HepG2 (cell line): Measurements from ENCODE around the gene TBC1D22A. TPM values are rescaled to one million over a fixed set of nuclear protein-coding genes. Genes with fewer than 3 reads are reported as not detected.
A peak's percentile ranks its signal among the peaks of the same experiment; 100 is the strongest.

Source experiments
- ATM ChIP-seq: fragments of 450-650 bp; IDR thresholded peaks from 2 replicates; pipeline ENCODE4 v1.7.1; 2017; ENCODE audit warnings: mild to moderate bottlenecking, borderline replicate concordance
- CEBPB ChIP-seq: IDR thresholded peaks from 2 replicates; pipeline ENCODE4 v1.6.1; 2011; ENCODE audit warnings: low read depth, low read length, improper control_type of control experiment, borderline replicate concordance
- CREB1 ChIP-seq, 2 experiments: fragments of 450-650 bp in 1 of 2; IDR thresholded peaks; 2 replicates each; pipeline ENCODE4 v1.6.1; 2016 to 2017; ENCODE audit warnings: control low read depth in 1 of 2, mild to moderate bottlenecking in 1 of 2, missing compliant biosample characterization in 1 of 2, missing genetic modification characterization in 1 of 2
- ELF4 ChIP-seq: sonication (generic); formaldehyde crosslinking; IDR thresholded peaks from 2 replicates; pipeline ENCODE4 v1.5.0; 2020; ENCODE audit warnings: missing genetic modification reagents, mild to moderate bottlenecking, moderate library complexity, borderline replicate concordance
- FOXK2 ChIP-seq: fragments of 450-650 bp; IDR thresholded peaks from 2 replicates; pipeline ENCODE4 v1.6.1; 2016
- KAT2B ChIP-seq: fragments of 150-350 bp; IDR thresholded peaks from 2 replicates; pipeline ENCODE4 v1.6.1; 2014; ENCODE audit warnings: low read depth, low read length, borderline replicate concordance
- ZNF496 ChIP-seq: sonication (generic); formaldehyde crosslinking; IDR thresholded peaks from 2 replicates; pipeline ENCODE4 v1.8.1; 2023; ENCODE audit warnings: mild to moderate bottlenecking, moderate library complexity, missing genetic modification reagents; ENCODE audit not compliant: insufficient replicate concordance
- ZNF850 ChIP-seq: sonication (generic); formaldehyde crosslinking; conservative IDR thresholded peaks from 2 replicates; pipeline ENCODE4 v1.9.0; 2021; ENCODE audit warnings: mild to moderate bottlenecking, missing genetic modification reagents
- polyA plus RNA-seq, 8 experiments: library from polyadenylated mRNA; depleted of rRNA in 3 of 8; stranded (reverse) in 7 of 8; unstranded in 1 of 8; fragments of >200 nt; fragmentation: Illumina TruSeq in 4 of 8; extraction: Trizol in 4 of 8; gene quantifications; 2 replicates each; pipeline versions ENCODE4 v1.2.1 to v1.2.3, GENCODE V29; 2011 to 2016; ENCODE audit warnings: low read depth in 4 of 8, missing spikeins in 1 of 8, mixed read lengths in 1 of 8; ENCODE audit not compliant: insufficient read depth in 1 of 8
- total RNA-seq, 5 experiments: library from RNA; depleted of rRNA; stranded (reverse); fragments of >200 nt; fragmentation: Illumina TruSeq; extraction: Trizol; gene quantifications; 2 replicates each; pipeline ENCODE4 v1.2.3, GENCODE V29; 2016; ENCODE audit warnings: low read depth in 1 of 5
- TF ChIP-seq, protein P1 (sequence below): IDR thresholded peaks from 2 replicates; pipeline ENCODE4 v1.6.1; 2016; ENCODE audit warnings: missing genetic modification reagents, missing compliant biosample characterization
- TF ChIP-seq, protein P2 (sequence below): sonication (generic); formaldehyde crosslinking; IDR thresholded peaks from 2 replicates; pipeline ENCODE4 v1.5.0; 2020; ENCODE audit warnings: missing genetic modification reagents
- TF ChIP-seq, protein P3 (sequence below): fragments of 450-650 bp; IDR thresholded peaks from 2 replicates; pipeline ENCODE4 v1.6.1; 2016
- TF ChIP-seq, protein P4 (sequence below): sonication (generic); formaldehyde crosslinking; IDR thresholded peaks from 2 replicates; pipeline ENCODE4 v1.8.1; 2023; ENCODE audit warnings: mild to moderate bottlenecking, inconsistent platforms, moderate library complexity, missing genetic modification reagents, borderline replicate concordance
- TF ChIP-seq, protein P5 (sequence below): sonication (generic); formaldehyde crosslinking; IDR thresholded peaks from 2 replicates; pipeline ENCODE4 v1.4.0; 2020; ENCODE audit warnings: missing genetic modification reagents

Gene TBC1D22A
- total and polyA plus RNA-seq, 2 of the 13 experiments (the other 11 are each of a cell fraction or from before 2014, with no cell fraction given), result 17.3 to 18.0 TPM

DNA sequence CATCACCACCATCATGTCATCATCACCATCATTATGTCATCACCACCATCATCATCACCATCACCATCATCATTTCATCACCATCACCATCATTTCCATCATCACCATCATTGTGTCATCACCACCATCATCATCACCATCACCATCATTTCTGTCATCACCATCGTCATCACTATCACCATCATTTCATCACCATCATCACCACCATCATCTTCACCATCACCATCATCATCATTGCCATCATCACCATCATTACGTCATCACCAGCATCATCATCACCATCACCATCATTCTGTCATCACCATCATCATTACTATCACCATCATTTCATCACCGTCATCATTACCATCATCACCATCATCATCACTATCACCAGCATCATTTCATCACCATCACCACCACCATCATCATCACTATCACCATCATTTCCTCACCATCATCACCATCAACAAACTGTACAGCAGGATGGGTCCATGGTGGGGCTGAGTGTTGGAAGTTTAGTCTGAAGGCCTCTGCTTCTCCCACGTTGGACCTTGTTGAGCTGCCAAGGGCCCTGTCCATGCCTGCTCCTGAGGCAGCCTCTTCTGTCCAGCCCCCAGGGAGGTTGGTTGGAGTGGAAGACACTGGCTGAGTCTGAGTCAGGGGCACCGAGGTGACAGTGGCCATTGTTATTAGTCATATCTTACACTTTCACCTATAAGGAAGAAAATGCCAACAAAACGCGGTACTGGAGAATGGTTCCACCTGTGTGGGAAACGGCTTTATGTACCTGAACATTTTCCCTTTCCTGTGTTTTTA, 247.1 kb downstream of the TBC1D22A start (continued):
- TF ChIP-seq, protein P1, sequence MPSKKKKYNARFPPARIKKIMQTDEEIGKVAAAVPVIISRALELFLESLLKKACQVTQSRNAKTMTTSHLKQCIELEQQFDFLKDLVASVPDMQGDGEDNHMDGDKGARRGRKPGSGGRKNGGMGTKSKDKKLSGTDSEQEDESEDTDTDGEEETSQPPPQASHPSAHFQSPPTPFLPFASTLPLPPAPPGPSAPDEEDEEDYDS, result no peak
- TF ChIP-seq, protein P2, sequence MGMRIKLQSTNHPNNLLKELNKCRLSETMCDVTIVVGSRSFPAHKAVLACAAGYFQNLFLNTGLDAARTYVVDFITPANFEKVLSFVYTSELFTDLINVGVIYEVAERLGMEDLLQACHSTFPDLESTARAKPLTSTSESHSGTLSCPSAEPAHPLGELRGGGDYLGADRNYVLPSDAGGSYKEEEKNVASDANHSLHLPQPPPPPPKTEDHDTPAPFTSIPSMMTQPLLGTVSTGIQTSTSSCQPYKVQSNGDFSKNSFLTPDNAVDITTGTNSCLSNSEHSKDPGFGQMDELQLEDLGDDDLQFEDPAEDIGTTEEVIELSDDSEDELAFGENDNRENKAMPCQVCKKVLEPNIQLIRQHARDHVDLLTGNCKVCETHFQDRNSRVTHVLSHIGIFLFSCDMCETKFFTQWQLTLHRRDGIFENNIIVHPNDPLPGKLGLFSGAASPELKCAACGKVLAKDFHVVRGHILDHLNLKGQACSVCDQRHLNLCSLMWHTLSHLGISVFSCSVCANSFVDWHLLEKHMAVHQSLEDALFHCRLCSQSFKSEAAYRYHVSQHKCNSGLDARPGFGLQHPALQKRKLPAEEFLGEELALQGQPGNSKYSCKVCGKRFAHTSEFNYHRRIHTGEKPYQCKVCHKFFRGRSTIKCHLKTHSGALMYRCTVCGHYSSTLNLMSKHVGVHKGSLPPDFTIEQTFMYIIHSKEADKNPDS (CRISPR knock-in tag), result no peak
- TF ChIP-seq CEBPB, result peak; percentile 45; the same call in 1 of the 2 replicates
- TF ChIP-seq ZNF496, result no peak
- TF ChIP-seq, protein P3, sequence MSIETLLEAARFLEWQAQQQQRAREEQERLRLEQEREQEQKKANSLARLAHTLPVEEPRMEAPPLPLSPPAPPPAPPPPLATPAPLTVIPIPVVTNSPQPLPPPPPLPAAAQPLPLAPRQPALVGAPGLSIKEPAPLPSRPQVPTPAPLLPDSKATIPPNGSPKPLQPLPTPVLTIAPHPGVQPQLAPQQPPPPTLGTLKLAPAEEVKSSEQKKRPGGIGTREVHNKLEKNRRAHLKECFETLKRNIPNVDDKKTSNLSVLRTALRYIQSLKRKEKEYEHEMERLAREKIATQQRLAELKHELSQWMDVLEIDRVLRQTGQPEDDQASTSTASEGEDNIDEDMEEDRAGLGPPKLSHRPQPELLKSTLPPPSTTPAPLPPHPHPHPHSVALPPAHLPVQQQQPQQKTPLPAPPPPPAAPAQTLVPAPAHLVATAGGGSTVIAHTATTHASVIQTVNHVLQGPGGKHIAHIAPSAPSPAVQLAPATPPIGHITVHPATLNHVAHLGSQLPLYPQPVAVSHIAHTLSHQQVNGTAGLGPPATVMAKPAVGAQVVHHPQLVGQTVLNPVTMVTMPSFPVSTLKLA, result peak; percentile 9; the same call in 1 of the 2 replicates
- TF ChIP-seq ATM, result peak; percentile 32; the same call in 1 of the 2 replicates
- peak; percentile 40; the same call in 1 of the 2 replicates for TF ChIP-seq FOXK2
- no peak for TF ChIP-seq KAT2B
- TF ChIP-seq ZNF850 (CRISPR knock-in tag), result no peak
- TF ChIP-seq, protein P4, sequence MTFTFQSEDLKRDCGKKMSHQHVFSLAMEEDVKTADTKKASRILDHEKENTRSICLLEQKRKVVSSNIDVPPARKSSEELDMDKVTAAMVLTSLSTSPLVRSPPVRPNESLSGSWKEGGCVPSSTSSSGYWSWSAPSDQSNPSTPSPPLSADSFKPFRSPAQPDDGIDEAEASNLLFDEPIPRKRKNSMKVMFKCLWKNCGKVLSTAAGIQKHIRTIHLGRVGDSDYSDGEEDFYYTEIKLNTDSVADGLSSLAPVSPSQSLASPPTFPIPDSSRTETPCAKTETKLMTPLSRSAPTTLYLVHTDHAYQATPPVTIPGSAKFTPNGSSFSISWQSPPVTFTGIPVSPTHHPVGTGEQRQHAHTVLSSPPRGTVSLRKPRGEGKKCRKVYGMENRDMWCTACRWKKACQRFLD (CRISPR knock-in tag), result no peak
- peak; percentile 99 for TF ChIP-seq CREB1 (IDR thresholded peaks at IDR 0.05)
- TF ChIP-seq CREB1 (CRISPR knock-in tag; IDR thresholded peaks at IDR 0.05), result no peak
- TF ChIP-seq ELF4, result no peak
- TF ChIP-seq, protein P5, sequence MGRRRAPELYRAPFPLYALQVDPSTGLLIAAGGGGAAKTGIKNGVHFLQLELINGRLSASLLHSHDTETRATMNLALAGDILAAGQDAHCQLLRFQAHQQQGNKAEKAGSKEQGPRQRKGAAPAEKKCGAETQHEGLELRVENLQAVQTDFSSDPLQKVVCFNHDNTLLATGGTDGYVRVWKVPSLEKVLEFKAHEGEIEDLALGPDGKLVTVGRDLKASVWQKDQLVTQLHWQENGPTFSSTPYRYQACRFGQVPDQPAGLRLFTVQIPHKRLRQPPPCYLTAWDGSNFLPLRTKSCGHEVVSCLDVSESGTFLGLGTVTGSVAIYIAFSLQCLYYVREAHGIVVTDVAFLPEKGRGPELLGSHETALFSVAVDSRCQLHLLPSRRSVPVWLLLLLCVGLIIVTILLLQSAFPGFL (CRISPR knock-in tag), result no peak
